HG02840 (cell line): ENCODE results near the gene KRTAP19-8.

Source experiments
- ATAC-seq: cut with Tn5 transposase; IDR thresholded peaks from one replicate; pipeline ENCODE4 v1.9.1; 2021; ENCODE audit warnings: mild to moderate bottlenecking, moderate library complexity, moderate number of reproducible peaks; ENCODE audit not compliant: unreplicated experiment, low FRiP score

KRTAP19-8 gene

GRCh38 chr21:31012133-31013089, 25.9 kb downstream of the KRTAP19-8 start:
- no peak for ATAC-seq

- ATAC-seq = no peak
Measured at GRCh38 chr21:31011412-31011811, 26.9 kb downstream of the KRTAP19-8 start.

GRCh38 chr21:31008355-31008754, 29.9 kb downstream of the KRTAP19-8 start:
- no peak for ATAC-seq

- ATAC-seq = no peak
Measured at GRCh38 chr21:31005019-31005418, 33.3 kb downstream of the KRTAP19-8 start.

- ATAC-seq = no peak
Measured at GRCh38 chr21:31003471-31003870, 34.8 kb downstream of the KRTAP19-8 start.

GRCh38 chr21:30997541-30997940, 40.7 kb downstream of the KRTAP19-8 start:
- no peak for ATAC-seq

GRCh38 chr21:30996728-30997127, 41.5 kb downstream of the KRTAP19-8 start:
- ATAC-seq = no peak

- ATAC-seq = no peak
Measured at GRCh38 chr21:30994932-30995331, 43.3 kb downstream of the KRTAP19-8 start.

GRCh38 chr21:30990514-30991262, 47.6 kb downstream of the KRTAP19-8 start:
- ATAC-seq = no peak

- ATAC-seq = no peak
Measured at GRCh38 chr21:30988706-30989105, 49.6 kb downstream of the KRTAP19-8 start.
